HG03460 (cell line): ENCODE results near the gene SOX2.

Source experiments
- ATAC-seq: cut with Tn5 transposase; IDR thresholded peaks from one replicate; pipeline ENCODE4 v1.9.1; 2021; ENCODE audit not compliant: unreplicated experiment

SOX2 gene

DNA sequence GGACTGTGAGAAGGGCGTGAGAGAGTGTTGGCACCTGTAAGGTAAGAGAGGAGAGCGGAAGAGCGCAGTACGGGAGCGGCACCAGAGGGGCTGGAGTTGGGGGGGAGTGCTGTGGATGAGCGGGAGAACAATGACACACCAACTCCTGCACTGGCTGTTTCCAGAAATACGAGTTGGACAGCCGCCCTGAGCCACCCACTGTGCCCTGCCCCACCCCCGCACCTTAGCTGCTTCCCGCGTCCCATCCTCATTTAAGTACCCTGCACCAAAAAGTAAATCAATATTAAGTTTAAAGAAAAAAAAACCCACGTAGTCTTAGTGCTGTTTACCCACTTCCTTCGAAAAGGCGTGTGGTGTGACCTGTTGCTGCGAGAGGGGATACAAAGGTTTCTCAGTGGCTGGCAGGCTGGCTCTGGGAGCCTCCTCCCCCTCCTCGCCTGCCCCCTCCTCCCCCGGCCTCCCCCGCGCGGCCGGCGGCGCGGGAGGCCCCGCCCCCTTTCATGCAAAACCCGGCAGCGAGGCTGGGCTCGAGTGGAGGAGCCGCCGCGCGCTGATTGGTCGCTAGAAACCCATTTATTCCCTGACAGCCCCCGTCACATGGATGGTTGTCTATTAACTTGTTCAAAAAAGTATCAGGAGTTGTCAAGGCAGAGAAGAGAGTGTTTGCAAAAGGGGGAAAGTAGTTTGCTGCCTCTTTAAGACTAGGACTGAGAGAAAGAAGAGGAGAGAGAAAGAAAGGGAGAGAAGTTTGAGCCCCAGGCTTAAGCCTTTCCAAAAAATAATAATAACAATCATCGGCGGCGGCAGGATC, at the start of gene SOX2:
TSS of gene SOX2 (plus strand) at position 601 of the 811 bp plus-strand sequence. CDS start 436 bp downstream, outside the sequence.
- ATAC-seq = no peak

DNA sequence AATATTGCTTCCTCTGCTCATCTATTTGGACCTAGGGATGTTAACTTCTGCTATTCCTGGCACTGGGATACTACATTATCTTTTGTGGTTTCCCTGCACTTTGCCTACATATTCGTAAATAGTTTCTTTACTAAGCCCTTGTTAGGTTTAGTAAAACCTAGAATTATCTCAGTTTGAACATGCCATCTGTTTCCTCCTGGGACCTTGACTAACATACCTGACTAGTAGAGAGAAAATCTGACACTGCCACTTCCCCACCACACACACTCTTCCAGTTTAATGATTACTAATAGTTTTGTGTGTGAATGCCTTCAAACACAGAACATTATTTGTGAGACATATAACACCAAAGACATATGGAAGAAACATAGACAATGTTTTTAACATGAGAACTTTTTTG, 28.2 kb upstream of the SOX2 start:
- no peak for ATAC-seq

DNA sequence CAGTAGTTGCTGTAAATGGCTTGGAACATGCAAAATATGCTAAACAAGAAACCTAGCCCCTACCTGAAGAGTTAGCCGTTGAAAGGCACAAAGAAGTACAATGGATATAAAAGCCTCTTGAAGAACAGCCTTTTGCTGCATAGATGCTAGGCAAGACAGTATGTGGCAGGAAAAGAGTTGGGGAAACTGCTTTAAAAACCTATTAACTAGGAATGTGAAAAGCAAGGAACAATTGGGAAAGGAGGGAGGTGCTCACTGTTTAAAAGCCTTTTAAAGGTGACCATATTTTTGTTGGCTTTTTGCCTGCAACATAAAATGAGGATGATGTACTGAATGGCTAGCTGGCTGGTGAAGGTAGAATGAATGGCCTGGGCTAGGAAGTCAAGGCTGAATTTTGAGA, 24.5 kb upstream of the SOX2 start:
- ATAC-seq = no peak

DNA sequence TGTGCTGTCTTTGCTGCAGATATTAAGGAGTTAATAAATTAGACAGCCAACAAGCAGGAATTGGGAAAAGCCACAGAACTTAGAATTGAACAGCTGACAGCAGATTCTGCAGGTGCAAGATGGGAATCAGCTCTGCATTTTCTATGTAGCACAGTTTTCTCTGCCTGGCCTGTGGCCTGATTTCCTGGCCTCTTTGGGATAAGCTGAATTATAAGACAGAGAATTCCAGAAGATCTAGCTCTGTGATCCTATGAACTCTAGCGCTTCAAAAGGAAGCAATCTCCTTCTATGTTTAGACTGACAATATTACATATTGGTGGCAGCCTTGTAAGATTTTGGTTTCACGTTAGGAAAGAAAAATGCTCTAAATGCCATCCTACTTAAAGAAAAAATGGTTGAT, 24.0 kb upstream of the SOX2 start:
- no peak for ATAC-seq

DNA sequence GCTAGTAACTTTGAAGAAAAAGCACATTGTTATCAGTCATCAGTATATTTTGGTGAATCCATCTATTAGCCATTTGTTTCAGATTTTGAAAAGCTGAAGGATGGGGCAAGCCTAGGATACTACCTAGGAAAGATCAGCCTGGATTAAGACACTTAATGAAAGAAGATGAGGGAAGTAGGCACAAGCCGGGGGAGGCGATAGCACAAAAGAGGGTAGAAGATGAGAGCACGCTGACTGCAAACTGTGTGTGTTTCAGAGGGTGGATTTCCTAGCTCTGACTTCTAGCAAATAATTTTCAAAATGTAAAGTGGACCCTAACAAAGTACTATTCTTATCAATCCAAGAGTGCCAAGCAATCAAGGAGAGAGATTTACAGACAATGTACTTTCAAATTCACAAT, 22.2 kb upstream of the SOX2 start:
- no peak for ATAC-seq

DNA sequence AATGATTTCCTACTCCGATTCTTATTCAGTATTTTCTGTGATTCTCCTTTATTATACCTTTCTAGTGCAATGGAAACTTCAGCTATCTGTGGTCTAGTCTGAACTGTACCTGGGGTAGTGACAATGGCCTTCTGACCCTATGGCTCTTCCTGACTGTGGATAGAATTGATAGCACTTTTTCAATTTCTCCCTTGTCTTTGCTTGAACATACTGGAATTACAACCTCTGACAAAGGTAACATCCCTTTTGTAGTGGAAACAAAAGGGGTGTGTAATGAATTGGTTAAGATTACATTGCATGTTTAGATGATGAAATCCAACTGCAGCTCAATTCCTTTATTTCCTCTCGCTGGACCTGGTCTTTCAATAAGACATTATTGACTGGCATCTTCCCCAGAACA, 21.0 kb upstream of the SOX2 start:
- ATAC-seq = no peak

DNA sequence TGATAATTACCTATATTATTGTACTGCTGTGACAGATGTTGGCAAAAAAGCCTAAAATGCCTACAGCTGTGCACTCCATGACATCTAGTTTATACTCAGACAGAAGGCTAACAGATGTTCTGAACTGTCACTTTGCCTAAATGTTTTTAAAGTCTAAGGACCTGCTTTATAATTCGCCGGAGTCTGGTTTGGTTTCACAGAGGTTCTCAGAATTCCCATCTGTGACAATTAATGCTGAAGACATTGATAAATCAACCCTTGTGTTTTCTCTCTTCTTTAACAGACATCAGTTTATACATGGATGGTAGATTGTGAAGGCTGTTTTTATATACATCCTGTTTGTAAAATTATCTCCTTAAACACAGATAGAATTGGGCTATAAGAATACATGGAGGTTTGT, 19.8 kb upstream of the SOX2 start:
- ATAC-seq = no peak

DNA sequence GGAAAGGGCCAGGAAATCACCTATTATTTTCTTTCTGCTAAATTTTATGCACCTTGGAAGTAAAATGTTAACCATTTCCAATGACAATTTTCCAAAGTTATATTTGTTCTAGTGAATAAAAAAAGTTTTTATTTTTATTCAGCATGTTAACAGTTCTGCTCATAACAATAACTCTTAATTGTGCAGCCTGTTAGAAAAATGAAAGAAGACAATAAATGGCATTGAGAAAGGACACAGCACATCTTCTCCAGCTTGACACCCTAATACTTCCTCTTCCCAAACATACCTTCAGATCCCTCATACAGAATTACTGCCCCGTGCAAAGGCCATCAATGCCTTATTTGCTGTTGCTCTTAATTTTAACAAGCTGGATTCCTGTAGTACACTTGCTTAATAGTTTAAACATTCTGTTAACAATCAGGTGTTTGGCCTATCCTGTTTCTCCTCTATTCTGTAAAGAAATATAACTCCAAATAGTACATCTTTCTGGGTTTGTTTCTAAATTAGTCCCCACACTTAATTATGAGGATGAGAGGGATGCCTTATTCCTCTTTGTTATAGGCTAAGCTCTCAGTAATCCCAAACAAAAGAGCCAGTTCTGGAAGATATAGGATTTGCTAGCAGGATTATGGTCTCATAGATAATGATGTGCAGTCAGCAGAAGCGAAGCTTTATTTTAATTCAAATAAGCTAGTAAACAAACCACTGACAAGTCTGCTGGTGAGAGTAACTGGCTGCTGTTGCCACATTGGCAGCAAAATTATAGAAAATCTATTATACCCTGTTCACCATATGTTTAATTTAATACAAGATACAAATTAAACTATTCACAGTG, 19.2 kb upstream of the SOX2 start:
- no peak for ATAC-seq

DNA sequence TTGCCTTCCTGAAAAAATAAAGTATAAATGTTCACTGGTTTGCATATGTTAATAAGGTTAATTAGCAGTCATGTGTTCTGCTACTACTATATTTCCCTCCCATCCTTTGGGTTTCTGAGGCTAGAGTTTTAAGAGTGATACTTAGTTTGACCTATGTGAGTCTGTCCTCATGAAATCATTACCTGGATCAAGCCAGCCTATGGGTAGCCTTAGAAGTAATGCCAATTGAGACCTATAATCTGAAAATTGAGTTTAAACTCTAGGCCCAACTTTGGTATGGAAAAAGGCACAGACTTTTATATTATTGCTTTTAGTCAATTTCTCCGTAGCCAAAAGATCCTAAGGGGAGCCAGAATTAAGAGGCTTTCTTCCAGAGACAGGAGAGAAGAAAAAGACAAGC, 18.4 kb upstream of the SOX2 start:
- no peak for ATAC-seq

DNA sequence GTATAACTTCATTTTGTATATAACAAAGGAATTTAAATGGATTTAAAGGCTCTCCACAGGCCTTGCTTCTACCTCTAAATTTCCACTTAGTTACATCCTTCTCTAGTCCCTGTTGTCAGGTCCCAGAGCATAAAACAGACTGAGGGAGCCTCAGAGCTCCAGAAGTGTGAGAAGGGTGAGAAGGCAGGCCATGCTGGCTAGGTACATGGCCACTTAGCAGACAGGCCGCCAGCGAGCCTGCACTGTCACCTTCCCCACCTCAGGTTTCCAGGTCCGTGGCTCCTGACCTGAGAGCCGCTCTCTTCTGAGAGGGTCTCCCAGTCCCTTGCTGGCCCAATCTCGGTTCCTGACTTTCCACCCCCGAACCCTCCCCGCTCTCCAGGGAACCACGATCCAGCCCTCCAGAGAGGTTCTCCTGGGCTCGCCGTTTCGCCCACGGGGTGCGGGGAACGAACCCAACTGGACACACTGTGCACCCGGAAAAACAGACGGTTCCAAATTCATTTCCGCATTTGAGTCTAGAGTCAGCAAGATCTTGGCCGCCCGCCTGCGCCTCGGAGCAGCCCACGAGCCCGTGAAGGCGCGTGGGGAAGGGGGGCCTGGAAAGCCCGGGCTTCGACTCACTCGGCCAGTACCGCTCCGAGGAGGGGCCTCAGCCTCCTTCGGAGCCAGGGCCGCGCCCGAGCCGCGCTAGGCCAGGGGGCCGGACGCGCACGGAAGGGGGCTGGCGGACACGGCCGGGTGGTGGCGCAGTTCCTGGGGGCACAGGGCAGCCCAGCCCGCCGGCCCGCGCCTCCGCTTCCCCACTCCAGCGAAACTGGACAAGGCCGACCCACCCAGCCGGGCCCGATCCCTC, 16.7 kb upstream of the SOX2 start:
- no peak for ATAC-seq

DNA sequence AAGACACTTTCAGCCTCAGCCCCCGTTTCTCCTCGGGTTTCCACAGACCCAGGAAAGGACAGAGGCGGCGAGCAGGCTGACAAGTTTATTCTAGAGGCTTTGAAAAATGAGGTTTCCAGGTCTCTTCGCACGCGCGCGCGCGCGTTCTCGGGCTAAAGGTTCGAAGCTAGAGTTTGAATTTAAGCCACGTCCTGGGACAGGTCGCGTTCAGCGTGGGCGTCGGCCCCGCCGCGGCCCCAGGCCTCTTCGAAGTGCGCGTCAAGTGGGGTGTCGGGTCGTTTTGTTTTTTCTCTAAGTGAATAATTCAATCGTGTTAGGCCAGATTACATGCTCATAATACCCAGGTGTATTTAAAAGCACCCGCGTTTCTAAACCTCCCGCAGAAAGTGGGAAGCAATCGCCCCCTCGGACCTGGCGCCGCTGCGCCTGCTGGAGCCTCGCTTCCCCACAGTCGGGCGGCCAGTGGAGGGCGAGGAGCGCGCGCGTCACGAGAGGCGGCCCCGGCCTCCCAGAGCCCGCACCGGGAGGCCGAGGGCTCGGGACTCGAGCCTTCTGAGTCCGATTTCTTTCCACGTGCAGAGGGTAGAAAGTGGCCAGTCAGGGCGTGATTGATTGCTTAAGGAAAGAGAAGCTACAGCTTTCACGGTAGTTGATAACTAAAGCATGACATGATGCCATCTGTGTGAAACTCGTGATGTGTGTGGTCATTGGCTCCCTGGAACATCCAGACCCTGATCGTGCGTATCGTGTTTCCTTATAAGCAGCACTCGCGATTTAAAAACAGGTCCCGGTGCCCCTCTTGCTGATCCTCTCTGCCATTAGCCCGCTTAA, 15.8 kb upstream of the SOX2 start:
- no peak for ATAC-seq

DNA sequence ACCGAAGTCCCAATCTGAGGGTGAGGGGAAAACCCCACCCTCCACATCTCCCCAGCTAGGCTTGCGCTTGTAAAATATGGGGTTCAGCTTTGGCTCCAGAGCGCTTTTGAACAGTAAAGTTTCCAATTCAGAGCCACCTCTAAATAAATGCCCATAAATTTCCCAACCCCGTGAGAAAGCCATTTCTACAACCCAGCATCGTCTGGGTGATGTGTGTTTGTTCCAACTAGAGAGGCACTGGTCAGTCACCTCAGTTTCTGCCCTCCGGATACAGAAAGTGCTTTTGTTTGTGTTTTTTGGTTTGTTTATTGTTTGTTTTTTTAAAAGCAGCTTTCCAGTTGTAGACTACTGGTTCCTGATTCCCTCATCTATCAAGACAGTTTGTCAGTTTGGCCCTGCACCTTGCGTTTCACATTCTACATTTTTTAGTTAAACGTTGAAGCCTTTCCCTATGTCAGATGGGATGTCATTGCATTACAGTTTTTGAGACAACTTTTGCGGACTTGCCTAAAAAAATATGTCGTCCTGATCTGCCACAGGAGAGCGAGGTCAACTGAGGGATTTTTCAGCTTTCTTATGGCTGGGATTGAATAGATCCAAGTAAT, 15.0 kb upstream of the SOX2 start:
- ATAC-seq = no peak

DNA sequence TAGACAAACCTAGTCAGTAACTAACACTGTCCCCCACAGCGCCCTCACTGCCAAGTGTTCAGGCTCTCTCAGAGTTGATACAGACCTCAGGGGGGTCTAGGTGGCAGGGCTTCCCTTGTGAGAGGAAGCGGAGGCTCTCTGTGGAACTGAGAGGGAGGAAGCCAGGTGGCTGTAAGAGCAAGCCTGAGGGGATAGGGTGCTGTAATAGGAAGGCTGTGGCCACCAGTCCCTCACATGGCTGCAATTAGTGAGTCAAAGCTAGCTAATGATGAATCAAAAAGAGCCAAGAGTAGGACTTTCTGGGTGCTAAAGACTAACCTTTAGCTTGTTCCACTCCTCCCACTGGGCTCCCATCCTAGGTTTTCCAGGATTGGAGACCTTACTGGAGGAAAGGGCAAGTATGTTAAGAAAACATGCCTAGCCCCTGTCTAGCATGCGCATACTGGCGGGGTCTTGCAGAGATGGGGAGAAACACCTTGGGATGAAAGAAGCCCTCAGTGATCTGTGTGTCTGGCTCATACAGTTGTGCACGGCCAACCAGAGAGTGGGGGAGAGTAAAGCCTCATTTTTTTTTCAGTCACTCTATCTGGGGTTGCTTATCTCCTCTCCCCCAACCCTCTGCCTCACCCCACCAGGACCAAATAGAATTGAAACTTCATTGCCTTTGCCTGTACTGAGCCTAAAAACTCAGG, 13.3 kb upstream of the SOX2 start:
- no peak for ATAC-seq

DNA sequence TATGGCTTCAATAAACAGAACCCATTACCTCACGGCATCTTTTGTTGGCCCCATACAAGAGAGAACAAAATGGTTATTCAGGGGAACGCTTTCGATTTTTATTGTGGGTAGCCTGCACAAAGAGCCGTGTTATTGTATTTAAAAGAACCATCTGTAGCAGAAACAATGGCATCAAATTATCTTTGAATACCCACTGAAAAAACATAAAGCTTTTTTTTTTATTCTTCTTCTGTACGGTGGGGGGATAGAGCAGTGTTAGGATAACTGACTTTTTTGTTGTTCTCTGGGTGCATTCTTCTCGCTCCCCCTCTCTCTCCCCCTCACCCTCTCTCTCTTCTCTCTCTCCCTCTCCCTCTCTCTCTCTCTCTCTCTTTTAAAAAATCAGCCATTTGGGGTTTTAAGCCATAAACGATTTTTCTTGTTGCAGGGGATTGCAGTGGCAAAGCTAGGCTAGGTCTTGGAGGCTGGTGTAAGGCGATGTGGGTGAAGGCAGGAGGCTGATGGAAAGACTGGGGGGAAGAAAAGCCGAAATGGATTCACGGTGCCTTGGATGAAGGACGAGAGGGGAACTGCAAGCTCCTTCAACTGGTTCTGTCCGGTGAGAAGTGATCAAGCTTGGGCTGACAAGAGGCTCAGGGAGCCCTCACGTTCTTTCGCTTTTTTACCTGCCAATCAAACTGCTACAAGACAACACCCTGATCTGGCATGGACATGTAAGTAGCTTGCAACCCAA, 12.4 kb upstream of the SOX2 start:
- ATAC-seq = no peak

DNA sequence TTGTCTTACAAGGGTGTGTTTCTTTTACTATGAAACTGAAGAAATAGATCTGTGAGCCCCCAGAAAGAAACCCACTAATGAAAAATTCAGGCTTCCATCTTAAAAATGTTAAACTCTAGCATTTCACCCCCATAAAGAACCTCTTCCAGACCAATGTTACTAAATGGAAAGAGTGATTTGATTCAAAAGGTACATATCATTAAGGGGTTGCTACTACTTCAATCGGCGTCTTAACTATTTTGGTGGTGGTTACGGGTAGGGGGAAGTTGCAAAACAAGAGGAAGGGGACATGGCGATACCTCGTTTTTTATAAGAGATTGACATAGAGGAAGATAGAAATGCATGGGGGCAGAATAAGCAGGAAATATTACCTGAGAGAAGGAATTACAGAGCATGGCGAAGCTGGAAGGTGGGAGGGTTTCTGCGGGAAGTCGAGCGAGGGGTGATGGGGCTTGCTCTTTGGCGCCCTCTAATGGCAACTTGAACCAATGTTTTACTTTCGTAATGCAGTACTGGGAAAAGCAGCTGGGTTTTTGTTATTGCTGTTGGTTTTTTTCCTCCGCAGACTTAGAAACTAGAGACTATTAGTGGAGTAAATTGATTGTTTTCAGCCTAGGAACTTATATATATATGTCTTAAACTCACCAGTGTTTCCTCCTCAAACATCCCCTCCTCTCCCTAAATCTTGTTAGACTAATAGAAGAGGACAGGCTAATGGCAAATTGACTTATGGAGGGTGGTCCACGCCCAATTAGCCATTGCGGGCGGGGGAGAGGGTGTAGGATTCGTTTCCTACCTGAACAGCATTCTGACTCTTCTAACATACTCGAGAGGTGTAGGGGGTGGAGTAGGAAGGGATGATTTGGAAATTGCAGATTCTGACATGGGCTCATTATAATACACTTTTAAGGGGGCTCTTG, 11.3 kb upstream of the SOX2 start:
- peak; percentile 62 for ATAC-seq

DNA sequence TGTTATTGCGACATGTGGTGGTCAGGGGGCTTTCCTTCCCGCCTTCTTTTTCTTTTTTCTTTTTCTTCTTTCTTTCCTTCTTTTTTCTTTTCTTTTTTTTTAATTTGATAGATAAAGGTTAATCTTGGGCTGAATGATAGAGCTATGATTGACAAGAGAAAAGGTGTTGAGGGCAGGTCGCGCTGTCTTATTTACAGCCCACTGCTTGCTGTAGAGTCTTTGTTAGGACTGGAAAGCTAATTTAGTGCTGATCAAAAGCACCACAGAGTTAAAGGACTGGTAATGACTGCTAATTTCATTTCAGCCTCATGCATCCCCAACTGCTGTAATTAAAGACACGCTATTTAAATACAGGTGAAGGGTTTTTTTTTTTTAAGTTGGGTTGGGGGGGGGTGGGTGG, 10.6 kb upstream of the SOX2 start:
- no peak for ATAC-seq

DNA sequence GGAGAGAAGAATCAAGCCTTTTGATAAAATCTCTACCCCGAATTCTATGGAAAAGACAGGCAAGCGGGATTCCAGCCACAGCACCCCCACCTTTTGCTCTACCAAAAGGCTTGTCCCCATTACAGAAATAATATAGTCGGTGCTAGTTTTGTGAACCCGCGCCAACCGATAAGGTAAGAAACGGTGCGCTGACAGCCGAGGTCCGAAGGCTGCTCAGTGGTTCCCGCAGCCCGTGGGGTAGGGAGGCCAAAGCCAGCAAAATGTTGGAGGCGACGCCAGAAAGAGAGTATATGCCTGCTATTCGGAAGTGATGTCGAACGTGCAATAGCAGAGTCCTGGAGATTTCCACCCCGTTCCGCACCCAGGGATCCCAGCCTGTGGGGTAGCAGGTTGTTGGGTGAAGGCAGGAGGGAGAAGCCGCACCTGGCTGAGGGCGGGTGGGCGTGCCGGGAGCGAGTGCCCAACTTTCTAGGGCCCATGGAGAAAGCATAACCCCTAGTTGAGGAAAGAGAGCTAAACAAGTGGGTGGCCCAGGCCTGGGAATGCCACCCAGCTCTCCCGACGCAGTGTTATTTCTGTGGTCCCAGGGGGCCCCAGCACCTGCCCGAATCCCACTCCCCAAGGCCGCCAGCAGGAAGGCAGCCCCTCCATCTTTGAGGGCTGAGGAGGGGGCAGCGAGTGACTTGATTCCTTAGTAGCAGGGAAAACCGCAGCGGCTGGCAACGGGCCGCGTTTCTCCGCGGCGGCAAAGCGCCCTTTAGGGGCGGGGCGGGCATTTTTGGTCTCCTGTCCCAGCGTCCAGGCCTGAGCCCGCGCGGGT, 7.9 kb upstream of the SOX2 start:
- no peak for ATAC-seq
